Hepatocyte (in vitro differentiated cells): Measurements from ENCODE around the gene MSANTD4.

Experiments used
- EZH2 ChIP-seq: fragments of 200-600 bp; sonication (generic); IDR thresholded peaks from 2 replicates; pipeline ENCODE4 v1.6.1; 2016; ENCODE audit warnings: antibody characterized with exemption, mild to moderate bottlenecking, borderline replicate concordance
- EZH2phosphoT487 ChIP-seq: fragments of 200-600 bp; sonication (generic); IDR thresholded peaks from one replicate; pipeline ENCODE4 v1.6.1; 2018; ENCODE audit warnings: antibody characterized with exemption, mild to moderate bottlenecking, low read depth, moderate library complexity; ENCODE audit not compliant: unreplicated experiment, severe bottlenecking
- TF ChIP-seq, protein P1 (sequence below): fragments of 200-600 bp; sonication (generic); IDR thresholded peaks from 2 replicates; pipeline ENCODE4 v1.5.1; 2016; ENCODE audit warnings: antibody characterized with exemption, mild to moderate bottlenecking; ENCODE audit not compliant: poor library complexity

GRCh38 chr11:106031936-106032335 lies 9.9 kb upstream of the MSANTD4 start:
- TF ChIP-seq, protein P1, sequence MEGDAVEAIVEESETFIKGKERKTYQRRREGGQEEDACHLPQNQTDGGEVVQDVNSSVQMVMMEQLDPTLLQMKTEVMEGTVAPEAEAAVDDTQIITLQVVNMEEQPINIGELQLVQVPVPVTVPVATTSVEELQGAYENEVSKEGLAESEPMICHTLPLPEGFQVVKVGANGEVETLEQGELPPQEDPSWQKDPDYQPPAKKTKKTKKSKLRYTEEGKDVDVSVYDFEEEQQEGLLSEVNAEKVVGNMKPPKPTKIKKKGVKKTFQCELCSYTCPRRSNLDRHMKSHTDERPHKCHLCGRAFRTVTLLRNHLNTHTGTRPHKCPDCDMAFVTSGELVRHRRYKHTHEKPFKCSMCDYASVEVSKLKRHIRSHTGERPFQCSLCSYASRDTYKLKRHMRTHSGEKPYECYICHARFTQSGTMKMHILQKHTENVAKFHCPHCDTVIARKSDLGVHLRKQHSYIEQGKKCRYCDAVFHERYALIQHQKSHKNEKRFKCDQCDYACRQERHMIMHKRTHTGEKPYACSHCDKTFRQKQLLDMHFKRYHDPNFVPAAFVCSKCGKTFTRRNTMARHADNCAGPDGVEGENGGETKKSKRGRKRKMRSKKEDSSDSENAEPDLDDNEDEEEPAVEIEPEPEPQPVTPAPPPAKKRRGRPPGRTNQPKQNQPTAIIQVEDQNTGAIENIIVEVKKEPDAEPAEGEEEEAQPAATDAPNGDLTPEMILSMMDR, result no peak
- TF ChIP-seq EZH2 (no peak), EZH2phosphoT487 (no peak)
